H1 (cell line): Measurements from ENCODE around the gene CA10. TPM values are rescaled to one million over a fixed set of nuclear protein-coding genes. Genes with fewer than 3 reads are reported as not detected.

Source experiments
- CTCF ChIA-PET: fragments of 300-600 bp; sonication (Branson Sonifier 250); formaldehyde crosslinking; loops from one replicate; lab custom pipeline; 2021; ENCODE audit not compliant: partially characterized antibody; lab: Charles Lee
- POLR2A ChIA-PET: fragments of 300-600 bp; sonication (Branson Sonifier 250); formaldehyde crosslinking; loops from one replicate; lab custom pipeline; 2021; ENCODE audit warnings: inconsistent platforms; ENCODE audit not compliant: partially characterized antibody; lab: Charles Lee
- DNase-seq, 2 experiments: peaks; one replicate each; pipeline versions ENCODE4 v3.0.0 to v3.0.0-alpha.2; 2010 to 2022; ENCODE audit warnings: low spot score in 2 of 2, low read depth in 1 of 2, mixed read lengths in 1 of 2
- FAIRE-seq: peaks from 2 replicates; lab custom pipeline; 2011; peaks lifted over from hg19 to GRCh38; lab: Jason Lieb, UNC
- H2AFZ ChIP-seq: 2 replicates; pipeline ENCODE4 v1.8.1; 2012; ENCODE audit warnings: low read length, inconsistent platforms
- H2AK5ac ChIP-seq: 2 replicates; pipeline ENCODE4 v1.6.1; 2013; ENCODE audit warnings: low read depth, low read length
- H2BK120ac ChIP-seq: replicated peaks from 2 replicates; pipeline ENCODE3; 2013; ENCODE audit warnings: low read depth, low read length, inconsistent platforms
- H2BK12ac ChIP-seq: 2 replicates; pipeline ENCODE4 v1.6.1; 2013; ENCODE audit warnings: low read depth, low read length
- H2BK15ac ChIP-seq: 2 replicates; pipeline ENCODE4 v1.6.1; 2013; ENCODE audit warnings: low read length
- H2BK20ac ChIP-seq: 2 replicates; pipeline ENCODE4 v1.6.1; 2013; ENCODE audit warnings: low read length
- H2BK5ac ChIP-seq: 2 replicates; pipeline ENCODE4 v1.6.1; 2013; ENCODE audit warnings: low read depth, low read length
- H3K14ac ChIP-seq: 2 replicates; pipeline ENCODE4 v1.6.1; 2013; ENCODE audit warnings: inconsistent platforms; ENCODE audit not compliant: insufficient read length
- H3K18ac ChIP-seq: 2 replicates; pipeline ENCODE4 v1.6.1; 2013; ENCODE audit warnings: low read length; ENCODE audit errors: extremely low read depth
- H3K23ac ChIP-seq: 2 replicates; pipeline ENCODE4 v1.6.1; 2013; ENCODE audit warnings: inconsistent platforms; ENCODE audit not compliant: insufficient read length
- H3K23me2 ChIP-seq: 2 replicates; pipeline ENCODE4 v1.6.1; 2013; ENCODE audit warnings: low read depth, low read length
- H3K27ac ChIP-seq: 2 replicates; pipeline ENCODE4 v1.6.1; 2011; ENCODE audit warnings: low read depth, low read length, inconsistent platforms
- H3K27me3 ChIP-seq, 4 experiments: replicated peaks in 1 of 4; 1 replicate in 1 of 4; 2 replicates in 3 of 4; pipeline versions ENCODE4 v1.6.1 to v1.8.1; 2011 to 2013; ENCODE audit warnings: low read length in 3 of 4, mild to moderate bottlenecking in 3 of 4, inconsistent platforms in 2 of 4, mixed read lengths in 2 of 4, moderate library complexity in 1 of 4; ENCODE audit not compliant: control insufficient read depth in 3 of 4, insufficient read depth in 3 of 4; ENCODE audit errors: extremely low read depth in 1 of 4
- H3K36me3 ChIP-seq, 4 experiments: 2 replicates each; pipeline versions ENCODE4 v1.6.1 to v1.8.1; 2011 to 2013; ENCODE audit warnings: mild to moderate bottlenecking in 4 of 4, low read length in 3 of 4, moderate library complexity in 2 of 4, control low read depth in 1 of 4, inconsistent platforms in 1 of 4; ENCODE audit not compliant: insufficient read depth in 4 of 4, control insufficient read depth in 2 of 4
- H3K4ac ChIP-seq: replicated peaks from 2 replicates; pipeline ENCODE3; 2013; ENCODE audit warnings: low read length, low read depth, mixed read lengths, inconsistent platforms; ENCODE audit not compliant: insufficient read length
- H3K4me1 ChIP-seq, 4 experiments: replicated peaks in 1 of 4; 1 replicate in 1 of 4; 2 replicates in 3 of 4; pipeline versions ENCODE4 v1.6.1 to v1.8.1; 2011 to 2013; ENCODE audit warnings: low read length in 3 of 4, inconsistent platforms in 2 of 4, mixed read lengths in 1 of 4; ENCODE audit not compliant: insufficient read depth in 4 of 4, control insufficient read depth in 3 of 4
- H3K4me2 ChIP-seq, 2 experiments: 2 replicates each; pipeline versions ENCODE4 v1.6.1 to v1.8.1; 2011 to 2013; ENCODE audit warnings: low read depth in 2 of 2, low read length in 2 of 2, control low read depth in 1 of 2, inconsistent platforms in 1 of 2, mild to moderate bottlenecking in 1 of 2; ENCODE audit not compliant: insufficient read depth in 1 of 2
- H3K4me3 ChIP-seq, 4 experiments: fragments of 200-600, 300-600 bp in 1 of 4; sonication (generic), shearing (Covaris generic), sonication (Bioruptor Twin) in 1 of 4; 2 replicates each; pipeline versions ENCODE4 v1.5.1 to v1.8.1; 2011 to 2016; ENCODE audit warnings: low read length in 4 of 4, low read depth in 3 of 4, control low read depth in 2 of 4, inconsistent platforms in 2 of 4, mild to moderate bottlenecking in 2 of 4, mixed read lengths in 1 of 4, moderate library complexity in 1 of 4; ENCODE audit not compliant: insufficient read depth in 2 of 4; ENCODE audit errors: extremely low read depth in 1 of 4
- H3K56ac ChIP-seq: replicated peaks from 2 replicates; pipeline ENCODE3; 2013; ENCODE audit warnings: low read depth, mild to moderate bottlenecking, mixed read lengths, low read length, inconsistent platforms; ENCODE audit not compliant: insufficient read length
- H3K79me1 ChIP-seq: 2 replicates; pipeline ENCODE4 v1.6.1; 2013; ENCODE audit warnings: low read depth, low read length, control low read depth
- H3K79me2 ChIP-seq, 2 experiments: 2 replicates each; pipeline versions ENCODE4 v1.6.1 to v1.8.1; 2012 to 2013; ENCODE audit warnings: low read length in 2 of 2, mild to moderate bottlenecking in 2 of 2, inconsistent platforms in 1 of 2; ENCODE audit not compliant: insufficient read depth in 2 of 2, control insufficient read depth in 1 of 2
- H3K9ac ChIP-seq, 4 experiments: replicated peaks in 1 of 4; 1 replicate in 1 of 4; 2 replicates in 3 of 4; pipeline versions ENCODE4 v1.6.1 to v1.8.1; 2011 to 2013; ENCODE audit warnings: low read depth in 3 of 4, low read length in 3 of 4, control low read depth in 2 of 4, mild to moderate bottlenecking in 2 of 4, moderate library complexity in 2 of 4, inconsistent platforms in 1 of 4; ENCODE audit errors: extremely low read depth in 1 of 4
- H3K9me3 ChIP-seq, 2 experiments: 2 replicates each; pipeline versions ENCODE4 v1.6.1 to v1.8.1; 2012 to 2013; ENCODE audit warnings: mild to moderate bottlenecking in 2 of 2, moderate library complexity in 2 of 2, control low read depth in 1 of 2, inconsistent platforms in 1 of 2, low read depth in 1 of 2, low read length in 1 of 2, mixed read lengths in 1 of 2; ENCODE audit not compliant: insufficient read depth in 2 of 2
- H4K20me1 ChIP-seq, 2 experiments: replicated peaks in 1 of 2; 2 replicates each; pipeline versions ENCODE3 to v1.8.1; 2011 to 2013; ENCODE audit warnings: inconsistent platforms in 2 of 2, low read length in 2 of 2, mild to moderate bottlenecking in 1 of 2; ENCODE audit not compliant: insufficient read depth in 2 of 2, control insufficient read depth in 1 of 2
- H4K5ac ChIP-seq: 2 replicates; pipeline ENCODE4 v1.6.1; 2013; ENCODE audit warnings: low read length, low read depth, mixed read lengths, inconsistent platforms; ENCODE audit not compliant: insufficient read length
- H4K8ac ChIP-seq: 2 replicates; pipeline ENCODE4 v1.8.0; 2013; ENCODE audit warnings: mild to moderate bottlenecking, moderate library complexity, low read length, inconsistent platforms; ENCODE audit not compliant: insufficient read depth; ENCODE audit errors: extremely low read depth
- H4K91ac ChIP-seq: replicated peaks from 2 replicates; pipeline ENCODE3; 2013; ENCODE audit warnings: low read length, mixed read lengths, inconsistent platforms; ENCODE audit not compliant: insufficient read length
- BACH1 ChIP-seq: IDR thresholded peaks from 2 replicates; pipeline ENCODE4 v1.6.1; 2012; ENCODE audit warnings: low read length, improper control_type of control experiment
- CEBPB ChIP-seq: IDR thresholded peaks from 2 replicates; pipeline ENCODE4 v1.6.1; 2012; ENCODE audit warnings: low read depth, low read length
- CTCF ChIP-seq, 3 experiments: IDR thresholded peaks; 1 replicate in 2 of 3; 2 replicates in 1 of 3; pipeline versions ENCODE4 v1.5.1 to v1.6.1; 2011; ENCODE audit warnings: low read length in 3 of 3, mild to moderate bottlenecking in 3 of 3, inconsistent platforms in 2 of 3, low read depth in 1 of 3, moderate library complexity in 1 of 3; ENCODE audit not compliant: insufficient read depth in 1 of 3; ENCODE audit errors: control extremely low read depth in 1 of 3
- EZH2 ChIP-seq: fragments of 200-600 bp; sonication (generic); IDR thresholded peaks from 2 replicates; pipeline ENCODE4 v1.7.1; 2012; ENCODE audit warnings: low read depth, mild to moderate bottlenecking, moderate library complexity, low read length, inconsistent platforms; ENCODE audit not compliant: severe bottlenecking
- MAFK ChIP-seq: IDR thresholded peaks from 2 replicates; pipeline ENCODE4 v1.6.1; 2012; ENCODE audit warnings: low read depth, mild to moderate bottlenecking, improper control_type of control experiment, low read length
- MAX ChIP-seq: IDR thresholded peaks from 2 replicates; pipeline ENCODE4 v1.6.1; 2012; ENCODE audit warnings: inconsistent platforms
- POLR2A ChIP-seq, 2 experiments: IDR thresholded peaks; 1 replicate in 1 of 2; 2 replicates in 1 of 2; pipeline ENCODE4 v1.6.1; 2011; ENCODE audit warnings: low read depth in 2 of 2, low read length in 2 of 2, mild to moderate bottlenecking in 2 of 2; ENCODE audit errors: control extremely low read depth in 1 of 2
- POLR2AphosphoS5 ChIP-seq: IDR thresholded peaks from 2 replicates; pipeline ENCODE4 v1.6.1; 2011; ENCODE audit warnings: low read depth, low read length
- RBBP5 ChIP-seq: IDR thresholded peaks from 2 replicates; pipeline ENCODE4 v1.7.1; 2012; ENCODE audit warnings: low read depth, mild to moderate bottlenecking, inconsistent platforms, low read length, moderate library complexity, borderline replicate concordance
- RFX5 ChIP-seq: IDR thresholded peaks from 2 replicates; pipeline ENCODE4 v1.6.1; 2011; ENCODE audit warnings: low read depth, low read length, improper control_type of control experiment, borderline replicate concordance
- SP4 ChIP-seq: IDR thresholded peaks from 2 replicates; pipeline ENCODE4 v1.6.1; 2012; ENCODE audit warnings: low read length, inconsistent platforms
- SRF ChIP-seq: IDR thresholded peaks from 2 replicates; pipeline ENCODE4 v1.6.1; 2011; ENCODE audit warnings: mild to moderate bottlenecking, low read depth, low read length, moderate library complexity
- TBP ChIP-seq: IDR thresholded peaks from 2 replicates; pipeline ENCODE4 v1.6.1; 2011; ENCODE audit warnings: low read depth, low read length, improper control_type of control experiment
- WGBS, 2 experiments: shearing (Covaris generic) in 1 of 2; methylation state at CpG; one replicate each; pipeline versions ENCODE4 v1.1.6 to v1.1.7; 2013 to 2015; ENCODE audit warnings: low lambda C conversion rate in 2 of 2, mixed read lengths in 2 of 2, inconsistent platforms in 1 of 2, low coverage in 1 of 2, missing lambda C conversion rate in 1 of 2; ENCODE audit not compliant: insufficient replicate concordance in 2 of 2, insufficient coverage in 1 of 2, insufficient read length in 1 of 2; ENCODE audit errors: extremely low coverage in 1 of 2, missing lambda C conversion rate in 1 of 2; 5-methylcytosine and 5-hydroxymethylcytosine counted together
- polyA plus RNA-seq, 7 experiments: library from polyadenylated mRNA; depleted of rRNA in 3 of 7; stranded (reverse) in 5 of 7; unstranded in 2 of 7; fragments of >200 nt in 5 of 7; fragments of 200-250 nt in 2 of 7; gene quantifications; 1 replicate in 5 of 7; 2 replicates in 1 of 7; 4 replicates in 1 of 7; pipeline versions ENCODE4 v1.2.1 to v1.2.3, GENCODE V29; 2011 to 2013; ENCODE audit warnings: missing spikeins in 2 of 7, mixed read lengths in 2 of 7
- total RNA-seq: library from RNA; stranded (reverse); fragmentation: NEBNext Ultra II Directional; extraction: Animal tissue kit (Norgen Biotek cat#: 25700); gene quantifications from 2 replicates; pipeline ENCODE4 v1.2.1, GENCODE V29; 2021

The CA10 gene
- total and polyA plus RNA-seq, 2 of the 8 experiments (the other 6 are each of a cell fraction or from before 2014, with no cell fraction given): 0.60 to 0.63 TPM

GRCh38 chr17:51611585-51611984 is 546.9 kb downstream of the CA10 start:
- CTCF ChIA-PET: interaction anchor here (0.9 to 1.2 kb wide), 3 partner anchors 11 to 27 kb away, joined by 3 to 4 read pairs (median 3); no protein-coding TSS in a partner anchor
- 87% methylated on average over 6 of the region's 6 CpGs; no CpG with 5 or more reads in 1 of the 2 experiments for WGBS, 2 experiments
- no peak overlapping the region for H3K23ac ChIP-seq
- no peak for TF ChIP-seq CEBPB
- TF ChIP-seq EZH2: no peak
- no peak for TF ChIP-seq RFX5
- no peak for TF ChIP-seq SP4
- TF ChIP-seq POLR2AphosphoS5: no peak
- TF ChIP-seq TBP: no peak
- no peak for TF ChIP-seq BACH1
- TF ChIP-seq CTCF (IDR thresholded peaks at IDR 0.05; ENCODE audit: control extremely low read depth in 1 of 3, insufficient read depth in 1 of 3, low read depth in 1 of 3, low read length in 3 of 3): no peak
- TF ChIP-seq MAX: no peak
- TF ChIP-seq RBBP5: no peak
- TF ChIP-seq MAFK: no peak
- TF ChIP-seq SRF: no peak
- no peak for TF ChIP-seq POLR2A (IDR thresholded peaks at IDR 0.05; ENCODE audit: control extremely low read depth in 1 of 2, low read depth in 2 of 2, low read length in 2 of 2)

More at GRCh38 chr17:51611585-51611984, 546.9 kb downstream of the CA10 start:
- Histone ChIP-seq H4K91ac (no peak overlapping the region), H3K79me1 (no peaks in the 10 kb centered on the region), H3K79me2 (no peaks in the 10 kb centered on the region), H3K27me3 (no peaks in the 10 kb centered on the region), H3K4me1 (no peaks in the 10 kb centered on the region), H3K9me3 (no peaks in the 10 kb centered on the region), H4K20me1 (no peaks in the 10 kb centered on the region), H3K36me3 (no peaks in the 10 kb centered on the region), H4K5ac (no peak overlapping the region), H3K4me2 (no peak overlapping the region), H3K27ac (no peak overlapping the region), H2BK20ac (no peak overlapping the region), H2BK15ac (0 out of 2 replicates have a peak overlapping the region, but pooled peaks have one; percentile 49), H3K4ac (no peak overlapping the region), H2BK12ac (no peak overlapping the region), H3K56ac (no peak overlapping the region), H4K8ac (no peak overlapping the region), H3K18ac (no peak overlapping the region), H3K14ac (no peak overlapping the region), H2BK120ac (no peak overlapping the region), H2BK5ac (no peak overlapping the region), H3K23me2 (no peaks in the 10 kb centered on the region), H2AK5ac (no peak overlapping the region), H3K9ac (no peak overlapping the region), H3K4me3 (no peak overlapping the region), H2AFZ (0 out of 2 replicates have a peak overlapping the region, but pooled peaks have one; percentile 44)
- FAIRE-seq (no peak), DNase-seq (no peak)
- POLR2A ChIA-PET: no interaction called here
